ENCODE measurements around the gene MYF5.
A peak's percentile ranks its signal among the peaks of the same experiment; 100 is the strongest.

MYF5 gene

DNA sequence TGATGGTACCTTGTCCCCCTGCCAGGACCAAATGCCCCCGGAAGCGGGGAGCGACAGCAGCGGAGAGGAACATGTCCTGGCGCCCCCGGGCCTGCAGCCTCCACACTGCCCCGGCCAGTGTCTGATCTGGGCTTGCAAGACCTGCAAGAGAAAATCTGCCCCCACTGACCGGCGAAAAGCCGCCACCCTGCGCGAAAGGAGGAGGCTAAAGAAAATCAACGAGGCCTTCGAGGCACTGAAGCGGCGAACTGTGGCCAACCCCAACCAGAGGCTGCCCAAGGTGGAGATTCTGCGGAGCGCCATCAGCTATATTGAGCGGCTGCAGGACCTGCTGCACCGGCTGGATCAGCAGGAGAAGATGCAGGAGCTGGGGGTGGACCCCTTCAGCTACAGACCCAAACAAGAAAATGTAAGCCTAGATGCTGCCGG, 8.9 kb upstream of the MYF5 start:
- DNase-seq (ENCODE audit: low spot score), result no peak

DNA sequence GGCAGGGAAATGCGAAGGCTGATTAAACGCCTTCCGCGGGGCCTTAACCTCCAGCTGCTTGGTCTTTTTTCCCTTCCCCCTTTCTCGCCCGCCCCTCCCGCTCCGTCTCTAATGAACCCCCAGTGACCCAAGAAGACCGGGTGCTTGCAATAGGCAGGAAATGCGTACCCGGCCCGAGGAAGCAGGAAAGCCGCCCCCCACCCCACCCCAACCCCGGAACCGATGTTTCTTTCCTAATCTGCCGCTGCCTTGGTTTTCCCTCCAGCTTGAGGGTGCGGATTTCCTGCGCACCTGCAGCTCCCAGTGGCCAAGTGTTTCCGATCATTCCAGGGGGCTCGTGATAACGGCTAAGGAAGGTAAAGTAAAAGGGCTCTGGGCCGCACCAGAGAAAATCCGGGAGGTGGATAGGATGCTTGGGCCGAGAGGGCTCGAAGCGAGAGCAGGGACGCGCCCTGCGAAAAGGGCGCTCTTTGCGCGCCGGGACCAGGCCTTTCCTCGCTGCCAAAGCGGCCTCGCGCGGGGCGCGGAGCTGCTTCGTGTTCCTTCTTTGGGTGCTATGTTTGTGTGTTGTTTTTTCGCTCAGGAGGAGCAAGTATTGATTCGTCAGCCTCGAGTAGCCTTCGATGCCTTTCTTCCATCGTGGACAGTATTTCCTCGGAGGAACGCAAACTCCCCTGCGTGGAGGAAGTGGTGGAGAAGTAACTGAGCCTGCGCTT, 8.3 kb upstream of the MYF5 start:
- no peak for DNase-seq (ENCODE audit: low spot score)

DNA sequence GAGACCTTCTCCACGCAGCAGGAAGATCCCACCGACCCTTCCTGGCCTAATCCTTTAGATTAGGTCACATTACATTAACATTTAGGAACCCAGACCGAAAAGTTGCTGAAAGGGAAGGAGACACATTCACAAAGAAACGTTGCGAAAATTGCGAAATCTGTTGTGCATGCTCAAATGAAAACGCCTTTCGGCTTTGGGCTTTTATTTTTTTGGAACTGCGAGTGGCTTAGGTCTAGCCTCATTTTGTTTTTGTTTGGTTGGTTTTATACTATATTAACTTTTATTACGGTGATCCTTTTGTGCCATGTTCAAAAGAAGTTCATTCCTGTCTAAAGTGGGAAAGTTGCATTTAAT, 7.8 kb upstream of the MYF5 start:
- DNase-seq (ENCODE audit: low spot score), result no peak

DNA sequence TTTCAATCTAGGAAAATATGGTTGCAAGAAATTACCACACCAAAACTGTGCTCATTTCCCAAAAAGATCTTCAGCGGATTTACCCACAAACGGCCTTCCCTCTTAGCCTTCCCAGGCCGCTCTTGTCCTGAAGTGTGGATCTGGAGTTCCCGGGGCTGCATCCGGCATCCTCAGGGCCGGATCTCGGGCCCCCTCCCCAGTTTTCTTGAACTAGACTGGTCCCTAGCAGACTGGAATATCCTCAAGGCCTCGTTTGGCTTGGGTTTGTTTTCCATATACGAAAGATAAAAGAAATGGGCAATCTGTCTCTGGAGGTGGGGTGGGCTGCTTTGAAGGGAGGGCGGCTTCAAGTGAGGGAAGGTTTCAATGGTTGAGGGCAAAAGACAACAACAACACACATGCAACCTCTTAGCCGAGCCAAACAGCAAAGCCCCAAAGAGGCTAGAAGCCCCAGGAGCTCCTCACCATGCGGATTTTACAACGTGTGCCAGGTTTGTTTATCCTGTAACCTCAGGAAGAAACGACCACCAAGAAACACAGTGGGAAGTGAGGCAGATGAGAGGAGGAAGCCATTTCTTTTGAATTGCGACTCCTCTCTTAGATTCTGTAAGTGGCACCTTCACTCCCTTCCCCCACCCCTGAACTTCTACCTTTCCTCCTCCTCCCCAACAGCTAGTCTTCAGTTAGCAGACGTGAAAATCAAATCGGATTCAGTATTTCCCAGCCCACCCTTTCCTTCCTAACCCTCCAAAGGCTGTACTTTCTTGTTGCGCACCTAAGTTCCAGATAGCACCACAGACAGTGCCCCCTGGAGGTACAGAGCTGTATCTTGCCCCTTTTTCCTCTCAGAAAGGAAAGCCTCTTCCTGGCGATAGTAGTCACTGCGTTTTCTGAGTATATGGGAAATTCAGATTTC, 6.6 kb upstream of the MYF5 start:
- no peak for DNase-seq (ENCODE audit: low spot score)

DNA sequence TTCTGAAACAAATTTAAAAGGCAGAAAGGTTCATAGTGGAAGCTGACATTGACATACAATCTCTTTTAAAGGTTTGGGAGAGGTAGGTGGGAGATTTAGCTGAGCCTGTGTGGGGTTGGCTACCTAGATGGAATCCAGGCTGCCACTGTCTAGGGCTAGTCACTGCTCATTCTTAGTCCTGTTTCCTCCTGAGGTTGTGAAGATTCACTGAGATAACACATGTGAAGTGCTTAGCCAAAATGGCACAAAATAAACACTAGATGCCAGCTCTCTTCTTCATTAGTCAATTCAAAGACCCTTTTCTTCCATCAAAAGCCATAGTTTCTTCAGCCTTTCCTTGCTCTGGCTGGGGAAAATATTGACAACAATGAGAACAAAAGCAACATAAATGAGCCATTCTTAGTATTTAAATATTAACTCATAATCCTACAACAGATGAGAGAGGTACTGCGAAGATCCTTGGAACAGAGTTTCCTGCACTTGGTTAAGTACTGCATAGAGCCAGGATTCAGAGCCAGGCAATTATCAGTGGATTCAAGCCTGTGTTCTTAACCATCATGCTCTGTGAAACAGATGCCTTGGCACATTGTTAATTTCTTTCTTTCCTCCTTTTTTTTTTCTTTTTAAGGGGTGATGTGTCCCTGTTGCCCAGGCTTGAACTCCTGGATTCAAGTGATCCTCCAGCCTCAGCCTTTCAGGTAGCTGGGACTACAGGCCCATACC, 5.8 kb upstream of the MYF5 start:
- no peak for DNase-seq (ENCODE audit: low spot score)

DNA sequence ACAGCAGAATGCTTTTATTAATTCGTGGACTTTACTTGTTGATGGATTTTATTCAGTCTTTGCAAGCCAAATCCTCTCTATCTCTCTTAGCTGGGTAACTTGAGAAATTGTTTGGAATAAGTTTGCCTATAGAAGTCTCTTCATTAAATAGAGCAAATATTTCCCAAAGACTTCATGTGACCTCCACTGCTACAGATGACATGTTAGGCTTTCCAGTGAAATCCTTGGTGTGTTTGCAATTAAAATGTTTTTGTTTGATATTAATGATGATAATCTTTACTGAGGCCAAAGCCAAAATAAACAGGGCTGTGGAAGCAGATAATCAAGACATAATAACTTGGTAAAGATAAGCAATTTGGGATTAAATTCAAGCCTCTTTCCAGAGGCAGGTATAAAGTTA, 4.8 kb upstream of the MYF5 start:
- no peak for DNase-seq (ENCODE audit: low spot score)

DNA sequence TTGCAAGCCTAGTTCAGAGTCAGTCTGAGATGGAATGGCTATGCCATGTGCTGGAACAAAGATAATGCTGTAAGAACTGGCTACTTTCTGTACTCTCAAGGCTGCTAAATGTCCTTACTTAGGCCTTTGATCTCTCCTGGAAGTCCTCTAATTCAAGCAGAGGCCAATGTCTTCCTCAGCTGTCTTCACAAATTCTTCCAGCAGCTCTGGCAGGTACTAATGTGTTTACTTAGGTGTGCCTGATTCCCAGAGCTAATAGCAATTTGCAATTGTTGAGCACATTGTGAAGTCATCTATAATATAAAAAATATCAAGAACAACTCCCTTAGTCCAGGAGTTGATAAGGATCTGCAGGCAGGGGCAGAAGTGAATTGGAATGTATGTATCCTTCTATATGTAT, 3.8 kb upstream of the MYF5 start:
- DNase-seq (ENCODE audit: low spot score), result no peak

DNA sequence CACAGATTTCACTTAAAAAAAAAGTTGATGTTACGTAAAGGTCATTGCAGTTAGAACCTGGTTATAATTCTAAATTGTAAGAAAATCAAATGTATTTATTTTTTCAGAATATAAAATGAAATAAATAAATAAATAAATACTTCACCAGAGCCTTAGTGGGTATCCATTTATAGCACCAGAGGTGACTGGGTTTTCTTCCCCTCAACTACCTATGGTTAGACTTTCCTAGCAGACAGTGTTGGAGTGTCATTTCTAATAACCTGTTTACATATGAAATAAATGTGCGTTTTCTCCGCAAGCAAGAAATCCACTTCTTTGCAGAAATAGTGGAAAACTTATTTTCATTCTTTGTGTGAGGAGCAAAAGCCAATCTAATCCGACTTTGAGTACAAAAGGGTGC, 3.3 kb upstream of the MYF5 start:
- DNase-seq (ENCODE audit: low spot score), result no peak

DNA sequence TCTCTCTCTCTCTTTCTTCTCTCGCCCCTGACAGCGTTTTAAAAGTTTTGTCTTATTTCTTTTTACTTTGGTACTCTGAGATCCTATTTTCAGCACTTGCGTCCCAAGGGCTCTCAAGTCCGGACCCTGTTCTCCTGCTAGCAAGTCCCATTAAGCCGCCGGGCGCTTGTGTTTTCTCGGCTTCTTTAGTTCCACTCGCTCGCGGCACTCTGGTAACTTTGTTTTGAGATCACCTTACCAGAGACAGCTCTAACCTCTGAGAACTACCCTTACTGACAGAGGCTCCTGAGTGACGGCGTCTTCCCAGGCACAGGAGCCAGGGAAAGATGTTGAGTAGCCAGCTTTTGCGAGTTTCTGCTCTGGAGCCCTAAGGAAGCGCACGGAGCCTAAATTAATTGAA, 2.7 kb upstream of the MYF5 start:
- DNase-seq (ENCODE audit: low spot score), result no peak

DNA sequence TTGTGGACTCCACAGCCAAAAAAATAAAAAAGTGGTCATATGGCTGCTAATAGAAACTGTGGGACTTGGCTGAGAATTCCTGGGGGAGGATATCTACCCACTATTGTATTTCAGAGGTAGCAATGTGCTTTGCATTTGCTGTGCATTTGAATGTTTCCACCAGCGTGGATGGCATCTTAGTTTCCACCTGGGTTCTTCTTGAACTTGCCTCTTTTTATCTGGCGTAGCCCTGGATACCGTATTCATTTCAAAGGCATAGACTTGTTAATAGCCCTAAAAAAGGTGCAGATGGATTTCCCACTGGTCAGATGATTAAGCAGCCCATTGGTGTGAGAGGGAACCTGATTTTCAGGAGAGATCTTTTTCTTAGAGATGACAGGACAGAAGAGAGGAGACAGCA, 1.9 kb upstream of the MYF5 start:
- no peak for DNase-seq (ENCODE audit: low spot score)

DNA sequence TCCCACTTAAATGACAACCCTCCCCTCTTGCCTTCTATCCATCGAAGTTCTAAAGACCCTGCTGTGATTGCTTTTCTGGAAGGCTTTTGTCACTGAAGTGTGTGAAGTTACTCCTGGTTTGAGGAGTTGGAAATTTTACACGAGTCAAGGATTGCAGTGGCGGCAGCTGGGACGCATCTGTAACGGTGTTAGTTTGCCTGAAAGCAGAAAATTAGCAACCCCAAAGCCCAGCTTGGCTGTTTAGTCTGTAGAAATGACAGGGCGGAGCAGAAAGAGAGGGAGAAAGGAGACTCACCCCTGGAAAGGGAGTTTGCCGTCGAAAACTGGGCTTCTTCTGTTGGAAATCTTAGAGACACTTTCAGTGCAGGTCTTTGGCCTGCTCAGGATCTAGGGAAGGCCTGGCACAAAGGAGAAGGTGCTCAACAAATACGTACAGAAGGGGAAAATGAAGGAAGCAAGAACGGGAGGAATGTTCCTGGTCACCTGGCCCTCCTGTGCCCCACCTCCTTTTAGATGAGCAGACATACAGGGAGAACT, 931 bp upstream of the MYF5 start:
- DNase-seq (ENCODE audit: low spot score), result no peak

DNA sequence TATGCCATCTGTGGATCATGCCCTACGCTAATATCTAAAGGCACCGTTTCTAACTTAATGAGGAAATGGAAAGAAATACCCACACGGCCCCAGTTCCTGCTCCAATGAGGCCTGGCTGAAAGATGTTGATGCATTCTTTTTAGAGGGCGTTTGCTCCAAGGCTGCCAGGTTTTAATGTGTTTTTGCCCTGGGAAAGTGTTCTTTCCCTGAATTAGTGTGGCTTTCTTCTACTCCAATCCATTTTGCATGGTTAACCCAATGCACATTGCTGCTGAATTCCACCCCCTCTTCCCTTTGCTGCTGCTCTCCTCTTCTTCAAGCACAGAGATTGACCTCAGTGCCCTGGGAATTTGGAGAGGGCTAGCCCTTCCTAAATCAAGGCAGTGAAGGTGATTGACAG, 1.1 kb downstream of the MYF5 start:
- no peak for DNase-seq (ENCODE audit: low spot score)

DNA sequence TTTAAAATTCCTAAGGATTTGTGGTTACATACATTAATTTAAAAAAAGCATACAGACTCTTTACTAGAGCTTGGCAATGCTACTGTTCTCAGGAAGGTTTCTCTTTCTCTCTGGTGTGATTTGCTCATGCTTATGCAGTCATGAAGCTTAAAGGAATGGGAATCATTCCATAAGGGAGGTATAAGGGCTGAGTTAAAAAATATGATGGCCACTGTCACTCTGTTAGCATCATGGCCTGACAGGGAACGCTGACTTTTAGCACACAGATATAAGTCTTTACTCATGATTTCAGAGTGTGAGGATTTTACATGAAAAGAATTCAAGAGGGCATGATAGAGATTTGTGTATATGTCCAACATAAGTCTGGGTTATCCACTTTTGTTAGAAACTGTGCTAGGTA, 3.8 kb downstream of the MYF5 start:
- DNase-seq (ENCODE audit: low spot score), result no peak

DNA sequence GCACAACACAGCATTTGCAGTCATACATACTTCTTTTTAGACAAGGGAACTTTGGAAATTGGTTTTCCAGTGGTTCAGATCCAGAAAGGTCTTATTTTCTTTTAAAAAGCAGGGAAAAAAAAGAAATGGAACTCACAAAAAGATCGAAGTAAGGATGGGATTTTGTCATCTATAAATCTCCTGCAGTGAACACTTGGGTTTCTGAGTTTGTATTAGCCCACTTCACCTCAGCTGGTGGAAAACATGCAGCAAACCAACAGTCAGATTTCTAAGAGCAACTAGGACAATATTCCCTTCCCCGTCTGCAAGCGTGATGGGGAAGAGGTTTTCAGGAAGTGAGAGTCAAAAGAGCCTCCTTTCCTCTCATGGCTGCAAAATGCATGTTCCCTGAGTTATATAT, 4.6 kb downstream of the MYF5 start:
- no peak for DNase-seq (ENCODE audit: low spot score)

DNA sequence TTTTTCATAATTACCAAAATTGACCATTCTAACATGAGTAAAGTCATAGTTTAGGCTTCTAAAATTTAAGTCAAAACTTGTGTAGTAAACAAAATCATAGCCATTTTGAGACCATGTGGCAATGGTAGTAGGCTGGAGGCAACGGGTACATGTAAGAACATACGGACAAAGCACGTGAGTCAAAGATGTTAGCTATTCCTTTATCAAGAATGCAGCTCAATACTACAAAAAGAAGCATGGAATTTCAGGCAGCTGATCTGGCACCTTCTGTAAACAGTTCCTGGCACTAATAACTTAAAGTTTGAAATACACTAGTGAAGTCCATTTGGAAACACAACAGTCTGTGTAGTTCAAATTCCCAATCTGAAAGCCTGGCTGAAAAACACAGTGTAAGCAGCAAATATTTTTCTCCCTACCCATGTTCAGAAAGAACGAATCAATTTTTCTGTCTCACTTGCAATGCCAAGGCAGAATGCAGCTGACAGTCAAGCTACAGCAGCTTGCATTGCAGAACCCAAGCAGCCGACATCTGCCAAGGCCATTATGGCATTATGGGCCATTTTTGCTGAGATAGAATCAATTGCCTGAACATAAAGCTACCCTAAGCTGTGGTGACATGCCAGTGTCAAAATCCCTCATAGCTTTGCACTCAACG, 29.3 kb downstream of the MYF5 start:
- peak; percentile 27 for DNase-seq (ENCODE audit: low spot score)

DNA sequence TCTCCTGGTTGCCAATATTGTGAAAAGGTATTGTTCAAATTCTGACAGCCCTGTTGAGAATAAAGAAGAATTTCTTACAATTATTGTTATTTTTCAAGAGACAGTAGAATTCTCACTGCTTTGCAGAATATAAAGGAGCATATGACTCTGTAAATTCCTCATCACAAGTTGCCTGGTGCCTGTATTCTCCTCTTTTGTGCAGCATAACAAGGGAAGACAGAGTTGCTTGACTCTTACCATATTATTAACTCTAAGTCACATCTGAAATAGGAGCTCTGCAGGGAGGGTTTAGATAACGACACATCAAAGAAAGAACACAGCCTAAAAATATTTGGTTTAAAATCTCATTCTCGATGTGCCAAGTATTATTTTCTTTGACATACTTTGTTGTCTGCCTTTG, 31.1 kb downstream of the MYF5 start:
- no peak for DNase-seq (ENCODE audit: low spot score)

DNA sequence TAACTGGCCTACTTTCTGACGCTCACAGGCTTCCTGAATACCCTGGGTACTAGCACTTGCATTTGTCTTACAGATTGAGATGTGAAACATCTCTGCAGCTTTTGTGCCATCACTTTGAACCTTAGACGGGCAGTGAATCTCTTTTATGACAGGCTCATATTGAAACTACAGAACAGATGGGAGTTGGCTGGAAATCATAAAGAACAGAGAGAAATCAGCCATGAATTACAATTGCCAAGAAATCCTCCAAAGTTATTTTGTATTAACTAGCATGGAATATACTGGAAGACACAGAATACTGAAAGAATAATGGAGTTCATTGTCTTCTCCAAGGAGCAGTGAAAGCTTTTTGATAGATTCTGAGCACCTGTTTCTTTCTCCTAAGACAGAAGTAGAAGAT, 32.7 kb downstream of the MYF5 start:
- DNase-seq (ENCODE audit: low spot score), result no peak

DNA sequence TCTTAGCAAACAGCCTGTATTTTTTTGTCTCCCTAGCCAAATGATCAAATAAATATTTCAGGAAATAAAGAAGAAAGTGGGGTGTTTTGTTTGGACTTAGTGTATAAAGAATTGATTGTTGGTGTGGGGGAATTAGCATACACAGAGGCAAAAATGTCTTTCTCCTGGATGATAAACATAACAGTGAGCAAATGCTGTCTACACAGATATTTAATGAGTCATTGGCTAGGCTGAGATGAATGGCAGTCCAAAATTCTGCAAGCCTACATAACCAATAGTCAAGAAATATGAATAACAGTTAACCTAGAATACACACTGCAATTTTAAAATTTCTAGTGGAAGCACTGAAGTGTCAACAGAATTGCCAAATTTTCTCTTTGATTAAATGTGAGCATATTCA, 35.8 kb downstream of the MYF5 start:
- DNase-seq (ENCODE audit: low spot score), result no peak

DNA sequence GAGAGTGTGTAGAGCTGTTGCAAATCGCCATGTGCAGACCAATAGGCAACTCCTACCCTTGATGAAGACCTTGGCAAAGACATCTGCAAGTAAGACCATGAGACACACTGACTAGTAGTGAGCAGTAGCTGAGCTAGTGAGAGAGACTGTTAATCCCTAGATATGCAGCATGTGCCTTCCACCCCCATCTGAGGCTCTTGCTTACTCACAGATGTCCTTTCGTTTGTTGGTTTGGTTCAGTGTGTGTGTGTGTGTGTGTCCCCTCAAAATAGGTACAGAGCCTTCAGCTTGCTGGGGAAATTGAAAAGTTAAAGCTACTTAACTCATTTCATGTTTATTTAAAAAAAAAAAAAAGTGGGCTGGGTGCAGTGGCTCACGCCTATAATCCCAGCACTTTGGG, 37.6 kb downstream of the MYF5 start:
- no peak for DNase-seq (ENCODE audit: low spot score)

DNA sequence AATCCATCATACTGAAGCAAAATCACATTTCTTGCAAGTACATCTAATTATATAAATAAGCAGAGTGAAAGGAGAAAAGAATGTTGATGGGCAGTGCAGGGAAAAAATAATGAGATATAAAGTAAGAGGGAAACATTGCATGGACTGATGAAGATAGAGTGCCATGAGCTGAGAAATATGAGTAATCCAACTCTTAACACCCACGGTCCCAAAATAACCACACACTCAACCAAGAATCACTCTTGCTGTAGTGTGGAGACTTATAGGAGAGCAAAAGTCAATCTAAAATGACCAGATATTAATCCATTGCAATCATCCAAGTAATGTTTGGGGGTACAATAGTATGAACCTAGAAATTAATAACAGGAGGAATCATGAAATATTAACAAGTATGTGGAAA, 40.2 kb downstream of the MYF5 start:
- DNase-seq (ENCODE audit: low spot score), result no peak

DNA sequence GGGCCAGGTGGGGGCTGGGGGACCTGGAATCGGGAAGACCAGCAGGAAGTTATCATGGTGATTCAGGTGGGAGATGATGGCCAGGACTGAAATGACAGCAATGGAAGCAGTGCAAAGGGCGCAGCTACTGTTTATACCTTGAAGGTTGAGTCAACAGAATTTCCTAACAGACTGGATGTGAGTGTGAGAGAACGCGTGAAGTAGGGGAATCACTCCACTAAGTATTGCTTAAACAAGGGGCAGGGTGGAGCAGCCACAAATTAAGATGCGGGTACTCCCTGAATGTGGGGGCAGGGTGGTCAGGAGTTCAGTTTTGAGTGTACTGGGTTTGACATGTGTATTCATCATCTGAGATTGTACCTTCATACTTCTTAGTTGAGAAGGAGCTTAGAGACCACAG, 45.1 kb downstream of the MYF5 start:
- no peak for DNase-seq (ENCODE audit: low spot score)

DNA sequence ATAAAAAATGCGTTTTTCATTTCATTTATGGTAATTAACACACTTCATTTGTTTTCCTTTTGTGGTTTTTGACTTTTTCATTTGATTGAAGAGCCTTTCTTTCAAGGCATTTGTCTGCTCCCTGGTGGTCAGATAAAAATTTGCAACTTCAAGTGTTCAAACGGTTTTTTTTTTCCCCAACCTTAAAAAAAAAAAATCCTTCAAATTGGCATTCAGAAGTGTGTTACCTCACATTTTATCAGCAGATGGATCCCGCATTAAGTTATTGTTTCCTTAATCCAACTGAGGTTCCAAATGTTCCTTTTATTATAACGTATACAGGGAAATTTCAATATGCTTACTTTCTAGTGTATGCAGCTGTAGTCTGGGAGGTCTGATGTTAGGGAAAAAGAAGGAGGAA, 47.2 kb downstream of the MYF5 start:
- DNase-seq (ENCODE audit: low spot score), result peak; percentile 26
